GM23338 (cell line): ENCODE results near the gene ANKRD17. TPM values are rescaled to one million over a fixed set of nuclear protein-coding genes. Genes with fewer than 3 reads are reported as not detected.

Experiments used
- ATAC-seq: fragments of 200-7000 bp; cut with Tn5 transposase; 3 replicates; pipeline ENCODE4 v1.9.1; 2020
- DNase-seq: peaks from one replicate; pipeline ENCODE4 v3.0.0-alpha.2; 2015; ENCODE audit warnings: low spot score
- H2AFZ ChIP-seq: fragments of 200-600 bp; sonication (generic); 2 replicates; pipeline ENCODE4 v1.8.0; 2016; ENCODE audit warnings: antibody characterized with exemption, mild to moderate bottlenecking, moderate library complexity
- H3F3A ChIP-seq: fragments of 200-600 bp; sonication (generic); replicated peaks from 2 replicates; pipeline ENCODE4 v1.8.0; 2017; ENCODE audit warnings: antibody characterized with exemption, mixed run types, low read depth
- H3K27ac ChIP-seq: fragments of 200-600 bp; sonication (generic); 2 replicates; pipeline ENCODE4 v1.6.1; 2016; ENCODE audit warnings: low read depth
- H3K27me3 ChIP-seq: fragments of 200-600 bp; sonication (generic); 2 replicates; pipeline ENCODE4 v1.8.0; 2016; ENCODE audit warnings: mild to moderate bottlenecking, mixed run types, moderate library complexity; ENCODE audit not compliant: insufficient read depth
- H3K36me3 ChIP-seq: fragments of 200-600 bp; sonication (generic); 2 replicates; pipeline ENCODE4 v1.8.0; 2016; ENCODE audit warnings: mild to moderate bottlenecking; ENCODE audit not compliant: insufficient read depth
- H3K4me1 ChIP-seq: fragments of 200-600 bp; sonication (generic); 2 replicates; pipeline ENCODE4 v1.8.0; 2016; ENCODE audit warnings: mild to moderate bottlenecking, moderate library complexity; ENCODE audit not compliant: insufficient read depth
- H3K4me2 ChIP-seq: fragments of 200-600 bp; sonication (generic); 2 replicates; pipeline ENCODE4 v1.7.1; 2017; ENCODE audit warnings: mixed run types
- H3K4me3 ChIP-seq: fragments of 200-600 bp; sonication (generic); 2 replicates; pipeline ENCODE4 v1.6.1; 2016; ENCODE audit warnings: mixed run types
- H3K79me2 ChIP-seq: fragments of 200-600 bp; sonication (generic); replicated peaks from 2 replicates; pipeline ENCODE4 v1.8.0; 2017; ENCODE audit warnings: mild to moderate bottlenecking; ENCODE audit not compliant: insufficient read depth
- H3K9me2 ChIP-seq: fragments of 200-600 bp; sonication (generic); 2 replicates; pipeline ENCODE4 v1.8.0; 2017; ENCODE audit not compliant: insufficient read depth
- H4K20me1 ChIP-seq: fragments of 200-600 bp; sonication (generic); replicated peaks from 2 replicates; pipeline ENCODE4 v1.8.0; 2017; ENCODE audit warnings: mild to moderate bottlenecking; ENCODE audit not compliant: insufficient read depth
- H3K27ac Mint-ChIP-seq: 2 replicates; pipeline ENCODE4 v1.8.0; 2020; ENCODE audit warnings: inconsistent platforms, mild to moderate bottlenecking, moderate library complexity, mixed read lengths
- H3K27me3 Mint-ChIP-seq: 3 replicates; pipeline ENCODE4 v1.8.0; 2022; ENCODE audit warnings: low read depth, mild to moderate bottlenecking, moderate library complexity, mixed read lengths, inconsistent platforms; ENCODE audit not compliant: insufficient read depth, poor library complexity
- H3K36me3 Mint-ChIP-seq: 3 replicates; pipeline ENCODE4 v1.8.0; 2021; ENCODE audit warnings: low read depth, mild to moderate bottlenecking, inconsistent platforms, moderate library complexity, mixed read lengths
- H3K4me1 Mint-ChIP-seq: 3 replicates; pipeline ENCODE4 v1.8.0; 2020; ENCODE audit warnings: mild to moderate bottlenecking, inconsistent platforms, mixed read lengths
- H3K4me3 Mint-ChIP-seq: 3 replicates; pipeline ENCODE4 v1.8.0; 2021; ENCODE audit warnings: moderate library complexity, mild to moderate bottlenecking, inconsistent platforms, mixed read lengths
- H3K9me3 Mint-ChIP-seq: 3 replicates; pipeline ENCODE4 v1.8.0; 2020; ENCODE audit warnings: moderate library complexity, mild to moderate bottlenecking, inconsistent platforms, mixed read lengths
- CTCF ChIP-seq, 2 experiments: fragments of 200-600 bp in 1 of 2; sonication (generic) in 1 of 2; conservative IDR thresholded peaks; 2 replicates each; pipeline versions ENCODE4 v1.5.1 to v1.6.1; 2016 to 2017; ENCODE audit warnings: antibody characterized with exemption in 2 of 2, low read depth in 2 of 2, mild to moderate bottlenecking in 2 of 2, moderate library complexity in 1 of 2
- EZH2 ChIP-seq: fragments of 200-600 bp; sonication (generic); IDR thresholded peaks from one replicate; pipeline ENCODE4 v1.8.0; 2017; ENCODE audit warnings: antibody characterized with exemption, mild to moderate bottlenecking, low read depth; ENCODE audit not compliant: unreplicated experiment
- EZH2phosphoT487 ChIP-seq: fragments of 200-600 bp; sonication (generic); IDR thresholded peaks from one replicate; pipeline ENCODE4 v1.8.1; 2018; ENCODE audit warnings: antibody characterized with exemption; ENCODE audit not compliant: unreplicated experiment
- NANOG ChIP-seq: IDR thresholded peaks from 2 replicates; pipeline ENCODE4 v1.6.1; 2016; ENCODE audit warnings: antibody characterized with exemption, borderline replicate concordance
- REST ChIP-seq: IDR thresholded peaks from one replicate; pipeline ENCODE4 v1.6.1; 2018; ENCODE audit warnings: antibody characterized with exemption; ENCODE audit not compliant: unreplicated experiment
- STAT1 ChIP-seq: IDR thresholded peaks from one replicate; pipeline ENCODE4 v1.6.1; 2016; ENCODE audit warnings: antibody characterized with exemption; ENCODE audit not compliant: unreplicated experiment
- ZNF114 ChIP-seq: fragments of 250-450 bp; sonication (Bioruptor Pico); IDR thresholded peaks from 2 replicates; pipeline ENCODE4 v1.5.0; 2020; ENCODE audit warnings: mild to moderate bottlenecking, moderate library complexity
- ZNF331 ChIP-seq: fragments of 250-450 bp; sonication (Bioruptor Pico); IDR thresholded peaks from 2 replicates; pipeline ENCODE4 v1.5.0; 2020; ENCODE audit warnings: low read depth, mild to moderate bottlenecking, moderate library complexity
- polyA plus RNA-seq: library from polyadenylated mRNA; unstranded; fragments of >200 nt; fragmentation: Nextera tagmentation; extraction: Ambion mirVana; gene quantifications from 2 replicates; pipeline ENCODE4 v1.2.1, GENCODE V29; 2016
- total RNA-seq: library from RNA; depleted of rRNA; stranded (reverse); fragments of >200 nt; shearing (Covaris generic); gene quantifications from 2 replicates; pipeline ENCODE4 v1.2.3, GENCODE V29; 2014
- TF ChIP-seq, protein P1 (sequence below): fragments of 250-450 bp; sonication (Bioruptor Pico); IDR thresholded peaks from 2 replicates; pipeline ENCODE4 v1.5.0; 2020; ENCODE audit warnings: mild to moderate bottlenecking, moderate library complexity

Gene ANKRD17
- total and polyA plus RNA-seq, 2 experiments from 2014 or later = 41.9 to 85.3 TPM

GRCh38 chr4:73172161-73172560 lies 86.4 kb downstream of the ANKRD17 start:
- no peak overlapping the region for H3K27ac ChIP-seq
- Mint-ChIP-seq H3K4me3 (no peak overlapping the region), H3K27ac (peak overlapping the region; percentile 28; the same call in 1 of the 2 replicates), H3K9me3 (no peaks in the 10 kb centered on the region), H3K27me3 (peaks cover 6% of the 10 kb centered on the region), H3K36me3 (peaks cover 78% of the 10 kb centered on the region), H3K4me1 (peaks cover 17% of the 10 kb centered on the region)
- H3K79me2 ChIP-seq = peaks cover 86% of the 10 kb centered on the region
- H2AFZ ChIP-seq = no peak overlapping the region
- DNase-seq (no peak), ATAC-seq (no peak)
- H3K9me2 ChIP-seq = no peaks in the 10 kb centered on the region
- H3K4me1 ChIP-seq = no peaks in the 10 kb centered on the region
- H3K4me3 ChIP-seq = no peak overlapping the region
- no peaks in the 10 kb centered on the region; the same call in 1 of the 2 replicates for H3K36me3 ChIP-seq
- no peaks in the 10 kb centered on the region for H3K27me3 ChIP-seq
- H4K20me1 ChIP-seq = peaks cover 21% of the 10 kb centered on the region; the same call in 1 of the 2 replicates
- TF ChIP-seq ZNF331 (no peak), STAT1 (no peak)
- H3K4me2 ChIP-seq = no peak overlapping the region
- H3F3A ChIP-seq = no peaks in the 10 kb centered on the region

DNA sequence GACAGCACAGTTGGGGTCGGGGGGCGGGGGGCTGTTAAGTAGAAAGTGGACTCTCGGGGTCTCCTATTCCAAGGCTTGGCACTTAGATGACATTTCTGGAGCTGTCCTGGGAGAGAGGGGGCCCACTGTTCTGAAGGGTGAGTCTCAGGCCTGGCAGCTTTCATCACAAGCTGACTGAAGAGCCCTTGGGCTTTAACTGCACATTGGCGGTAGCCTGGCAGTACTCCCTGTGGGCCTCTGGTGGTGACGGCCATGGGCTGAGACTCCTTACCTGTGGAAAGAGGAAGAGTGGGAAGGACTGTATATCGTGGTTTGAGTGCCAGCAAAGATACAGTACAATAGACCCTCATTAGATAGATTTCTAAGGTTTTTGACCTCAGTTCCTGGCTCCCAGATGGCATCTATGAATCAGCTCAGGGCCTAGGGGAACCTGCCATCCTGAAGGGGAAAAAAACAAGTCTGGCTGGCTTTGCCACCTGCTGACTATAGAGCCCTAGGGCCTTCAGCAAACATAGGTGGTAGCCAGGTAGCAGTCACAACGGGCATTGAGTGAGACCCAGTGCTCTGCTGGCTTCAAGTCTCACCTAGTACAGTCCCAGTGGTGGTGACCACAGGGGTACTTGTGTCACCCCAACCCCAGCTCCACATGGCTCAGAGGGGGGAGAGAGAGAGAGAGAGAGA lies 87.9 kb downstream of the ANKRD17 start:
- Histone ChIP-seq H3K4me1 (no peaks in the 10 kb centered on the region), H3K36me3 (peaks cover 2% of the 10 kb centered on the region; the same call in 1 of the 2 replicates), H3K4me3 (no peak overlapping the region), H3K4me2 (no peak overlapping the region), H2AFZ (no peak overlapping the region), H3F3A (no peaks in the 10 kb centered on the region), H3K79me2 (peaks cover 83% of the 10 kb centered on the region), H4K20me1 (peaks cover 21% of the 10 kb centered on the region; the same call in 1 of the 2 replicates), H3K27me3 (no peaks in the 10 kb centered on the region), H3K9me2 (no peaks in the 10 kb centered on the region), H3K27ac (no peak overlapping the region)
- Mint-ChIP-seq H3K4me3 (no peak overlapping the region), H3K4me1 (peaks cover 10% of the 10 kb centered on the region), H3K36me3 (peaks cover 79% of the 10 kb centered on the region), H3K27ac (no peak overlapping the region), H3K27me3 (peaks cover 8% of the 10 kb centered on the region), H3K9me3 (no peaks in the 10 kb centered on the region)
- ATAC-seq = no peak
- DNase-seq = no peak
- TF ChIP-seq NANOG (no peak), REST (no peak), STAT1 (no peak), ZNF331 (no peak), EZH2phosphoT487 (no peak), EZH2 (no peak), CTCF (conservative IDR thresholded peaks at IDR 0.05; ENCODE audit: low read depth in 2 of 2) (no peak), ZNF114 (no peak)
- TF ChIP-seq, protein P1, sequence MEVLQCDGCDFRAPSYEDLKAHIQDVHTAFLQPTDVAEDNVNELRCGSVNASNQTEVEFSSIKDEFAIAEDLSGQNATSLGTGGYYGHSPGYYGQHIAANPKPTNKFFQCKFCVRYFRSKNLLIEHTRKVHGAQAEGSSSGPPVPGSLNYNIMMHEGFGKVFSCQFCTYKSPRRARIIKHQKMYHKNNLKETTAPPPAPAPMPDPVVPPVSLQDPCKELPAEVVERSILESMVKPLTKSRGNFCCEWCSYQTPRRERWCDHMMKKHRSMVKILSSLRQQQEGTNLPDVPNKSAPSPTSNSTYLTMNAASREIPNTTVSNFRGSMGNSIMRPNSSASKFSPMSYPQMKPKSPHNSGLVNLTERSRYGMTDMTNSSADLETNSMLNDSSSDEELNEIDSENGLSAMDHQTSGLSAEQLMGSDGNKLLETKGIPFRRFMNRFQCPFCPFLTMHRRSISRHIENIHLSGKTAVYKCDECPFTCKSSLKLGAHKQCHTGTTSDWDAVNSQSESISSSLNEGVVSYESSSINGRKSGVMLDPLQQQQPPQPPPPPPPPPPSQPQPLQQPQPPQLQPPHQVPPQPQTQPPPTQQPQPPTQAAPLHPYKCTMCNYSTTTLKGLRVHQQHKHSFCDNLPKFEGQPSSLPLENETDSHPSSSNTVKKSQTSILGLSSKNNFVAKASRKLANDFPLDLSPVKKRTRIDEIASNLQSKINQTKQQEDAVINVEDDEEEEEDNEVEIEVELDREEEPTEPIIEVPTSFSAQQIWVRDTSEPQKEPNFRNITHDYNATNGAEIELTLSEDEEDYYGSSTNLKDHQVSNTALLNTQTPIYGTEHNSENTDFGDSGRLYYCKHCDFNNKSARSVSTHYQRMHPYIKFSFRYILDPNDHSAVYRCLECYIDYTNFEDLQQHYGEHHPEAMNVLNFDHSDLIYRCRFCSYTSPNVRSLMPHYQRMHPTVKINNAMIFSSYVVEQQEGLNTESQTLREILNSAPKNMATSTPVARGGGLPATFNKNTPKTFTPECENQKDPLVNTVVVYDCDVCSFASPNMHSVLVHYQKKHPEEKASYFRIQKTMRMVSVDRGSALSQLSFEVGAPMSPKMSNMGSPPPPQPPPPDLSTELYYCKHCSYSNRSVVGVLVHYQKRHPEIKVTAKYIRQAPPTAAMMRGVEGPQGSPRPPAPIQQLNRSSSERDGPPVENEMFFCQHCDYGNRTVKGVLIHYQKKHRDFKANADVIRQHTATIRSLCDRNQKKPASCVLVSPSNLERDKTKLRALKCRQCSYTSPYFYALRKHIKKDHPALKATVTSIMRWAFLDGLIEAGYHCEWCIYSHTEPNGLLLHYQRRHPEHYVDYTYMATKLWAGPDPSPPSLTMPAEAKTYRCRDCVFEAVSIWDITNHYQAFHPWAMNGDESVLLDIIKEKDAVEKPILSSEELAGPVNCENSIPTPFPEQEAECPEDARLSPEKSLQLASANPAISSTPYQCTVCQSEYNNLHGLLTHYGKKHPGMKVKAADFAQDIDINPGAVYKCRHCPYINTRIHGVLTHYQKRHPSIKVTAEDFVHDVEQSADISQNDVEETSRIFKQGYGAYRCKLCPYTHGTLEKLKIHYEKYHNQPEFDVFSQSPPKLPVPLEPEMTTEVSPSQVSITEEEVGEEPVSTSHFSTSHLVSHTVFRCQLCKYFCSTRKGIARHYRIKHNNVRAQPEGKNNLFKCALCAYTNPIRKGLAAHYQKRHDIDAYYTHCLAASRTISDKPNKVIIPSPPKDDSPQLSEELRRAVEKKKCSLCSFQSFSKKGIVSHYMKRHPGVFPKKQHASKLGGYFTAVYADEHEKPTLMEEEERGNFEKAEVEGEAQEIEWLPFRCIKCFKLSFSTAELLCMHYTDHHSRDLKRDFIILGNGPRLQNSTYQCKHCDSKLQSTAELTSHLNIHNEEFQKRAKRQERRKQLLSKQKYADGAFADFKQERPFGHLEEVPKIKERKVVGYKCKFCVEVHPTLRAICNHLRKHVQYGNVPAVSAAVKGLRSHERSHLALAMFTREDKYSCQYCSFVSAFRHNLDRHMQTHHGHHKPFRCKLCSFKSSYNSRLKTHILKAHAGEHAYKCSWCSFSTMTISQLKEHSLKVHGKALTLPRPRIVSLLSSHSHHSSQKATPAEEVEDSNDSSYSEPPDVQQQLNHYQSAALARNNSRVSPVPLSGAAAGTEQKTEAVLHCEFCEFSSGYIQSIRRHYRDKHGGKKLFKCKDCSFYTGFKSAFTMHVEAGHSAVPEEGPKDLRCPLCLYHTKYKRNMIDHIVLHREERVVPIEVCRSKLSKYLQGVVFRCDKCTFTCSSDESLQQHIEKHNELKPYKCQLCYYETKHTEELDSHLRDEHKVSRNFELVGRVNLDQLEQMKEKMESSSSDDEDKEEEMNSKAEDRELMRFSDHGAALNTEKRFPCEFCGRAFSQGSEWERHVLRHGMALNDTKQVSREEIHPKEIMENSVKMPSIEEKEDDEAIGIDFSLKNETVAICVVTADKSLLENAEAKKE (CRISPR knock-in tag) = no peak
